HepG2 (cell line): Measurements from ENCODE around the gene SHE. TPM values are rescaled to one million over a fixed set of nuclear protein-coding genes. Genes with fewer than 3 reads are reported as not detected.

Experiments used
- ATAC-seq: fragments of 200-7000 bp; cut with Tn5 transposase; 3 replicates; pipeline ENCODE4 v1.9.1; 2020; ENCODE audit warnings: mild to moderate bottlenecking, moderate library complexity
- BruUV-seq: library from RNA; stranded (reverse); fragments of 400-500 nt; replicated peaks from 2 replicates; lab custom pipeline; 2021; lab: Mats Ljungman, UMichigan
- CTCF ChIA-PET: fragments of 300-600 bp; formaldehyde crosslinking; extraction: SDS; loops from one replicate; lab custom pipeline; 2021; ENCODE audit warnings: low total read pairs, inconsistent platforms, low intra/inter-chr PET ratio; lab: Yijun Ruan, JAX
- POLR2A ChIA-PET: fragments of 350-600 bp; sonication (Branson Sonifier 250); formaldehyde crosslinking; loops from one replicate; lab custom pipeline; 2020; ENCODE audit warnings: antibody characterized with exemption, inconsistent platforms; lab: Yijun Ruan, JAX
- DNase-seq: peaks from one replicate; pipeline ENCODE4 v3.0.0-alpha.2; 2015; ENCODE audit warnings: low spot score
- FAIRE-seq: peaks from 3 replicates; lab custom pipeline; 2011; peaks lifted over from hg19 to GRCh38; lab: Jason Lieb, UNC
- H2AFZ ChIP-seq: one replicate; pipeline ENCODE4 v1.6.1; 2011; ENCODE audit warnings: low read length, inconsistent platforms
- H3K27ac ChIP-seq: fragments of 300-600 bp; 3 replicates; pipeline ENCODE4 v1.8.0; 2011; ENCODE audit warnings: mixed run types, mild to moderate bottlenecking, mixed read lengths, low read length, inconsistent platforms; ENCODE audit not compliant: insufficient read depth; ENCODE audit errors: extremely low read length
- H3K27me3 ChIP-seq, 2 experiments: fragments of 200-600 bp in 1 of 2; 2 replicates in 1 of 2; 3 replicates in 1 of 2; pipeline versions ENCODE4 v1.6.0 to v1.8.0; 2011; ENCODE audit warnings: low read length in 2 of 2, mild to moderate bottlenecking in 2 of 2, moderate library complexity in 2 of 2, inconsistent platforms in 1 of 2; ENCODE audit not compliant: insufficient read depth in 2 of 2, control insufficient read depth in 1 of 2
- H3K36me3 ChIP-seq, 2 experiments: fragments of 200-600 bp in 1 of 2; replicated peaks in 1 of 2; 2 replicates in 1 of 2; 3 replicates in 1 of 2; pipeline versions ENCODE4 v1.5.1 to v1.8.0; 2011; ENCODE audit warnings: low read length in 2 of 2, inconsistent platforms in 1 of 2; ENCODE audit not compliant: insufficient read depth in 2 of 2, control insufficient read depth in 1 of 2
- H3K4me1 ChIP-seq: 2 replicates; pipeline ENCODE4 v1.5.1; 2012; ENCODE audit warnings: low read length, inconsistent platforms; ENCODE audit not compliant: insufficient read depth
- H3K4me2 ChIP-seq: 2 replicates; pipeline ENCODE4 v1.6.0; 2011; ENCODE audit warnings: low read depth, low read length, inconsistent platforms
- H3K4me3 ChIP-seq, 3 experiments: fragments of 200-600 bp in 1 of 3; sonication (generic), shearing (Covaris generic) in 1 of 3; replicated peaks in 1 of 3; 2 replicates each; pipeline ENCODE4 v1.5.1; 2011 to 2016; ENCODE audit warnings: low read length in 3 of 3, inconsistent platforms in 2 of 3, low read depth in 2 of 3, mild to moderate bottlenecking in 2 of 3, control low read depth in 1 of 3, mixed read lengths in 1 of 3; ENCODE audit not compliant: insufficient read depth in 1 of 3
- H3K79me2 ChIP-seq: one replicate; pipeline ENCODE4 v1.6.1; 2011; ENCODE audit warnings: low read length, inconsistent platforms; ENCODE audit not compliant: insufficient read depth
- H3K9ac ChIP-seq: 2 replicates; pipeline ENCODE4 v1.6.0; 2011; ENCODE audit warnings: mild to moderate bottlenecking, low read depth, low read length, inconsistent platforms; ENCODE audit not compliant: insufficient read depth
- H3K9me3 ChIP-seq: 2 replicates; pipeline ENCODE4 v1.5.1; 2012; ENCODE audit warnings: mild to moderate bottlenecking, low read length
- H4K20me1 ChIP-seq: 2 replicates; pipeline ENCODE4 v1.6.0; 2011; ENCODE audit warnings: inconsistent platforms, mild to moderate bottlenecking, low read length, moderate library complexity; ENCODE audit not compliant: insufficient read depth
- BCLAF1 ChIP-seq: fragments of 450-650 bp; IDR thresholded peaks from 2 replicates; pipeline ENCODE4 v1.6.1; 2017; ENCODE audit warnings: mild to moderate bottlenecking
- CC2D1A ChIP-seq: sonication (generic); formaldehyde crosslinking; IDR thresholded peaks from 2 replicates; pipeline ENCODE4 v1.8.1; 2023; ENCODE audit warnings: mild to moderate bottlenecking, missing genetic modification reagents
- FOXA1 ChIP-seq, 2 experiments: fragments of 450-650 bp in 1 of 2; sonication (generic) in 1 of 2; formaldehyde crosslinking in 1 of 2; IDR thresholded peaks; 2 replicates each; pipeline versions ENCODE4 v1.4.0 to v1.6.1; 2016 to 2020; ENCODE audit warnings: missing genetic modification reagents in 1 of 2
- FOXC1 ChIP-seq: sonication (generic); formaldehyde crosslinking; IDR thresholded peaks from 2 replicates; pipeline ENCODE4 v1.8.0; 2022; ENCODE audit warnings: mild to moderate bottlenecking, missing genetic modification reagents, borderline replicate concordance
- MED1 ChIP-seq: sonication (generic); formaldehyde crosslinking; IDR thresholded peaks from 2 replicates; pipeline ENCODE4 v1.4.0; 2020; ENCODE audit warnings: missing genetic modification reagents
- MYPOP ChIP-seq: sonication (generic); formaldehyde crosslinking; IDR thresholded peaks from 2 replicates; pipeline ENCODE4 v1.8.1; 2023; ENCODE audit warnings: mild to moderate bottlenecking, moderate library complexity, missing genetic modification reagents
- NFATC3 ChIP-seq: sonication (generic); formaldehyde crosslinking; IDR thresholded peaks from 2 replicates; pipeline ENCODE4 v1.5.1; 2020; ENCODE audit warnings: mild to moderate bottlenecking, missing genetic modification reagents
- ZBTB38 ChIP-seq: sonication (generic); formaldehyde crosslinking; IDR thresholded peaks from 2 replicates; pipeline ENCODE4 v1.5.1; 2020; ENCODE audit warnings: mild to moderate bottlenecking, missing genetic modification reagents
- ZBTB42 ChIP-seq: sonication (generic); formaldehyde crosslinking; IDR thresholded peaks from 2 replicates; pipeline ENCODE4 v1.5.0; 2020; ENCODE audit warnings: mild to moderate bottlenecking, missing genetic modification reagents
- ZBTB7B ChIP-seq: sonication (generic); formaldehyde crosslinking; IDR thresholded peaks from 2 replicates; pipeline ENCODE4 v1.4.0; 2020; ENCODE audit warnings: missing genetic modification reagents
- ZFY ChIP-seq: sonication (generic); formaldehyde crosslinking; IDR thresholded peaks from 2 replicates; pipeline ENCODE4 v1.4.0; 2020; ENCODE audit warnings: missing genetic modification reagents
- ZNF225 ChIP-seq: sonication (generic); formaldehyde crosslinking; IDR thresholded peaks from 2 replicates; pipeline ENCODE4 v1.4.0; 2020; ENCODE audit warnings: mild to moderate bottlenecking, missing genetic modification reagents
- ZNF414 ChIP-seq: sonication (generic); formaldehyde crosslinking; IDR thresholded peaks from 2 replicates; pipeline ENCODE4 v1.5.0; 2020; ENCODE audit warnings: missing genetic modification reagents
- ZNF572 ChIP-seq: sonication (generic); formaldehyde crosslinking; IDR thresholded peaks from 2 replicates; pipeline ENCODE4 v1.5.1; 2020; ENCODE audit warnings: mild to moderate bottlenecking, missing genetic modification reagents
- ZNF609 ChIP-seq: sonication (generic); formaldehyde crosslinking; IDR thresholded peaks from 2 replicates; pipeline ENCODE4 v1.4.0; 2020; ENCODE audit warnings: mild to moderate bottlenecking, missing genetic modification reagents, borderline replicate concordance
- ZNF629 ChIP-seq: sonication (generic); formaldehyde crosslinking; conservative IDR thresholded peaks from 2 replicates; pipeline ENCODE4 v1.5.0; 2020; ENCODE audit warnings: missing genetic modification reagents
- ZNF740 ChIP-seq: sonication (generic); formaldehyde crosslinking; IDR thresholded peaks from 2 replicates; pipeline ENCODE4 v1.4.0; 2020; ENCODE audit warnings: missing genetic modification reagents
- WGBS: methylation state at CpG from one replicate; pipeline ENCODE4 v1.1.6; 2017; ENCODE audit warnings: low lambda C conversion rate; 5-methylcytosine and 5-hydroxymethylcytosine counted together
- in situ Hi-C: cut with HindIII; loops from 2 replicates; pipeline ENCODE4 v1.10.0; 2017; ENCODE audit warnings: low pct_unique_long_range_greater_than_20kb; ENCODE audit not compliant: extremely low pct_ligation_motif_present
- intact Hi-C: fragments of 100-400 bp; cut with micrococcal nuclease; formaldehyde crosslinking; loops from one replicate; pipeline ENCODE4 v1.10.0; 2022; ENCODE audit not compliant: unreplicated experiment
- polyA plus RNA-seq, 8 experiments: library from polyadenylated mRNA; depleted of rRNA in 3 of 8; stranded (reverse) in 7 of 8; unstranded in 1 of 8; fragments of >200 nt; fragmentation: Illumina TruSeq in 4 of 8; extraction: Trizol in 4 of 8; gene quantifications; 2 replicates each; pipeline versions ENCODE4 v1.2.1 to v1.2.3, GENCODE V29; 2011 to 2016; ENCODE audit warnings: low read depth in 4 of 8, missing spikeins in 1 of 8, mixed read lengths in 1 of 8; ENCODE audit not compliant: insufficient read depth in 1 of 8
- total RNA-seq, 5 experiments: library from RNA; depleted of rRNA; stranded (reverse); fragments of >200 nt; fragmentation: Illumina TruSeq; extraction: Trizol; gene quantifications; 2 replicates each; pipeline ENCODE4 v1.2.3, GENCODE V29; 2016; ENCODE audit warnings: low read depth in 1 of 5

The SHE gene
- total and polyA plus RNA-seq, 2 of the 13 experiments (the other 11 are each of a cell fraction or from before 2014, with no cell fraction given): not detected

- H3K4me1 ChIP-seq: peaks cover 12% of the 10 kb centered on the region
- no peak overlapping the region for H3K4me3 ChIP-seq
- in situ Hi-C loops: no loop called here
- intact Hi-C loops: no loop called here
- ATAC-seq (no peak), FAIRE-seq (no peak), DNase-seq (no peak)
- POLR2A ChIA-PET: no interaction called here
- H3K36me3 ChIP-seq: no peaks in the 10 kb centered on the region
- H3K79me2 ChIP-seq: no peaks in the 10 kb centered on the region
- peaks cover 2 to 28% of the 10 kb centered on the region in 2 experiments; a peak in 2 of 5 replicates for H3K27me3 ChIP-seq
- no peak overlapping the region for H3K27ac ChIP-seq
- BruUV-seq: no TSS peak
- H3K9ac ChIP-seq: no peak overlapping the region
- no peak overlapping the region for H2AFZ ChIP-seq
- no peak overlapping the region for H3K4me2 ChIP-seq
- WGBS: 14% methylated on average over 7 of the region's 8 CpGs
- H3K9me3 ChIP-seq: no peaks in the 10 kb centered on the region
- CTCF ChIA-PET: no interaction called here
- H4K20me1 ChIP-seq: no peaks in the 10 kb centered on the region
- TF ChIP-seq NFATC3 (CRISPR knock-in tag) (no peak), ZBTB7B (CRISPR knock-in tag) (no peak), ZFY (no peak), ZNF414 (CRISPR knock-in tag) (no peak), ZNF740 (no peak), ZNF572 (CRISPR knock-in tag) (no peak), MED1 (CRISPR knock-in tag) (no peak), ZNF629 (CRISPR knock-in tag) (no peak), FOXA1 (IDR thresholded peaks at IDR 0.05) (no peak), FOXA1 (CRISPR knock-in tag; IDR thresholded peaks at IDR 0.05) (no peak), CC2D1A (no peak), ZBTB38 (no peak), ZBTB42 (CRISPR knock-in tag) (no peak), ZNF225 (CRISPR knock-in tag) (no peak), ZNF609 (CRISPR knock-in tag) (no peak), FOXC1 (CRISPR knock-in tag) (no peak), BCLAF1 (no peak), MYPOP (CRISPR knock-in tag) (no peak)
These were observed 8.9 kb downstream of the SHE start for GRCh38 chr1:154493276-154493675.
